ENCODE results near the gene ZSCAN5B. TPM values are rescaled to one million over a fixed set of nuclear protein-coding genes. Genes with fewer than 3 reads are reported as not detected.

ZSCAN5B gene
- total and polyA plus RNA-seq, 2 of the 8 experiments (the other 6 are each of a cell fraction or from before 2014, with no cell fraction given): not detected

DNA sequence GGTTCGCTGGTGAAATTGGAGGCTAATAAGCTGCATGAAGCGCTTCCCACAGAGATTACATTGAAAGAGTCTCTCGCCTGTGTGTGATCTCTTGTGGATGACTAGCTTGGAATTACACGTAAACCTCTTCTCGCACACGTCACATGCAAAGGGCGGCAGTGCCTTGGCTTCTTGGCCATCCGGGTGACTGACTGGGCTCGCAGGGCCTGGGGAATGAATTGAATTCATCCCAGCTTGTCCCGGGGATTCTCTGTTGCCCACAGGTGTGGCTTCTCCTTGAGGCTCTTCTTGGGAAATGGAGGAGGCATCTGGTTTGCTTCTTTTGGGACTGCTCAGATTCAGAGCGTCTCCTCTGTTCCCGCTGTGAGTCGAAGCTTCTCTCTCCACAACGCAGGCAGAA is 24.3 kb upstream of the ZSCAN5B start:
- no peaks in the 10 kb centered on the region for H3K79me2 ChIP-seq (ENCODE audit: control insufficient read depth in 1 of 2, insufficient read depth in 2 of 2, low read length in 2 of 2)
- no peak overlapping the region for H3K4me3 ChIP-seq (ENCODE audit: extremely low read depth in 1 of 4, insufficient read depth in 2 of 4, low read depth in 3 of 4, low read length in 4 of 4)
- H3K23ac ChIP-seq (ENCODE audit: insufficient read length): no peak overlapping the region
- H3K36me3 ChIP-seq (ENCODE audit: control insufficient read depth in 2 of 4, insufficient read depth in 4 of 4, low read length in 3 of 4): no peaks in the 10 kb centered on the region
- POLR2A ChIA-PET (ENCODE audit: partially characterized antibody): no interaction called here
- no peak overlapping the region for H4K8ac ChIP-seq (ENCODE audit: extremely low read depth, insufficient read depth, low read length)
- no peak for DNase-seq (ENCODE audit: low read depth in 1 of 2, low spot score in 2 of 2)
- H3K18ac ChIP-seq (ENCODE audit: extremely low read depth, low read length): no peak overlapping the region
- 85% methylated on average over 11 of the region's 14 CpGs; no CpG with 5 or more reads in 1 of the 2 experiments for WGBS, 2 experiments (ENCODE audit: extremely low coverage in 1 of 2, insufficient coverage in 1 of 2, insufficient read length in 1 of 2, insufficient replicate concordance in 2 of 2, low coverage in 1 of 2, low lambda C conversion rate in 2 of 2, missing lambda C conversion rate in 1 of 2)
- TF ChIP-seq SP2 (IDR thresholded peaks at IDR 0.05; ENCODE audit: low read length): no peak
- TF ChIP-seq RAD21 (IDR thresholded peaks at IDR 0.05 in 1 of 2, conservative IDR thresholded peaks at IDR 0.05 in 1 of 2; ENCODE audit: low read depth in 2 of 2, low read length in 2 of 2): no peak
- peaks cover 0 to 5% (median 2%) of the 10 kb centered on the region in 4 experiments; a peak in 6 of 7 replicates for H3K4me1 ChIP-seq (replicated peaks in 1 of 4; ENCODE audit: control insufficient read depth in 3 of 4, insufficient read depth in 4 of 4, low read length in 3 of 4)
- CTCF ChIA-PET (ENCODE audit: partially characterized antibody): interaction anchor here (0.8 to 4.9 kb wide), 30 partner anchors 9 to 155 kb away, joined by 3 to 31 read pairs (median 6); partner anchors contain the start of gene GALP
- no peak overlapping the region for H2AK5ac ChIP-seq (ENCODE audit: low read depth, low read length)
- no peak overlapping the region for H4K5ac ChIP-seq (ENCODE audit: insufficient read length, low read depth, low read length)
- no peak overlapping the region for H3K4me2 ChIP-seq (ENCODE audit: insufficient read depth in 1 of 2, low read depth in 2 of 2, low read length in 2 of 2)
- H3K4ac ChIP-seq (replicated peaks; ENCODE audit: insufficient read length, low read depth, low read length): no peak overlapping the region
- no peak overlapping the region for H2BK5ac ChIP-seq (ENCODE audit: low read depth, low read length)
- no peak overlapping the region for H2BK20ac ChIP-seq (ENCODE audit: low read length)
- H3K79me1 ChIP-seq (ENCODE audit: low read depth, low read length): no peaks in the 10 kb centered on the region
- H3K27me3 ChIP-seq (replicated peaks in 1 of 4; ENCODE audit: control insufficient read depth in 3 of 4, extremely low read depth in 1 of 4, insufficient read depth in 3 of 4, low read length in 3 of 4): no peaks in the 10 kb centered on the region; a peak in 1 of 7 replicates
- no peak overlapping the region for H2AFZ ChIP-seq (ENCODE audit: low read length)
- FAIRE-seq: no peak
- H2BK15ac ChIP-seq (ENCODE audit: low read length): no peak overlapping the region
- no peak overlapping the region for H3K14ac ChIP-seq (ENCODE audit: insufficient read length)
- H3K9ac ChIP-seq (replicated peaks in 1 of 4; ENCODE audit: extremely low read depth in 1 of 4, low read depth in 3 of 4, low read length in 3 of 4): no peak overlapping the region
- H4K20me1 ChIP-seq (replicated peaks in 1 of 2; ENCODE audit: control insufficient read depth in 1 of 2, insufficient read depth in 2 of 2, low read length in 2 of 2): peaks cover 0 to 2% of the 10 kb centered on the region in 2 experiments
- no peak overlapping the region for H2BK12ac ChIP-seq (ENCODE audit: low read depth, low read length)
- H3K27ac ChIP-seq (ENCODE audit: low read depth, low read length): no peak overlapping the region
- no peak overlapping the region for H4K91ac ChIP-seq (replicated peaks; ENCODE audit: insufficient read length, low read length)
- peaks cover 9% of the 10 kb centered on the region; the same call in 1 of the 2 replicates for H3K23me2 ChIP-seq (ENCODE audit: low read depth, low read length)
- no peak overlapping the region for H2BK120ac ChIP-seq (replicated peaks; ENCODE audit: low read depth, low read length)
- no peaks in the 10 kb centered on the region for H3K9me3 ChIP-seq (ENCODE audit: insufficient read depth in 2 of 2, low read depth in 1 of 2, low read length in 1 of 2)
- H3K56ac ChIP-seq (replicated peaks; ENCODE audit: insufficient read length, low read depth, low read length): no peak overlapping the region

Measured in H1 (cell line).